ENCODE data around the gene PLEKHG7. TPM values are rescaled to one million over a fixed set of nuclear protein-coding genes. Genes with fewer than 3 reads are reported as not detected.

PLEKHG7 gene
- total RNA-seq, 1 experiment from 2014 or later: not detected

GRCh38 chr12:92756898-92757596 lies 54.3 kb downstream of the PLEKHG7 start:
- H3K4me1 ChIP-seq (ENCODE audit: control insufficient read depth in 1 of 2, insufficient read depth in 2 of 2, low read length in 2 of 2): peaks cover 0 to 10% of the 10 kb centered on the region in 2 experiments; a peak in 2 of 4 replicates
- DNase-seq (ENCODE audit: low read depth, low spot score): no peak
- no peak overlapping the region for H3K4me2 ChIP-seq (ENCODE audit: low read length)
- H3K9ac ChIP-seq (ENCODE audit: low read length): no peak overlapping the region
- no peaks in the 10 kb centered on the region for H3K36me3 ChIP-seq (ENCODE audit: control insufficient read depth in 1 of 2, insufficient read depth in 2 of 2, low read length in 2 of 2)
- no peaks in the 10 kb centered on the region for H4K20me1 ChIP-seq (ENCODE audit: insufficient read depth)
- H3K9me2 ChIP-seq (ENCODE audit: insufficient read depth): no peaks in the 10 kb centered on the region
- intact Hi-C loops (cut with micrococcal nuclease): no loop called here
- no peak overlapping the region for H3K4me3 ChIP-seq (replicated peaks in 1 of 2; ENCODE audit: low read depth in 1 of 2, low read length in 2 of 2)
- H3K27me3 ChIP-seq (ENCODE audit: insufficient read depth, low read length): no peaks in the 10 kb centered on the region
- H3K79me2 ChIP-seq (ENCODE audit: insufficient read depth, low read length): no peaks in the 10 kb centered on the region
- TF ChIP-seq REST (IDR thresholded peaks at IDR 0.05; ENCODE audit: low read depth) (no peak), ZFX (IDR thresholded peaks at IDR 0.05) (no peak), FOSL1 (IDR thresholded peaks at IDR 0.05; ENCODE audit: low read depth) (no peak), SP1 (IDR thresholded peaks at IDR 0.05; ENCODE audit: low read depth) (no peak)
- no TSS peak for BruUV-seq (replicated peaks)
- H2AFZ ChIP-seq (ENCODE audit: low read depth, low read length, poor library complexity, severe bottlenecking): no peak overlapping the region
- RAD21 ChIA-PET (ENCODE audit: low non-redundant PET in 1 of 2, low total read pairs in 2 of 2, uncharacterized antibody in 2 of 2, unreplicated experiment in 2 of 2): no interaction called here
- no peak overlapping the region for H3K27ac ChIP-seq (ENCODE audit: low read depth, low read length)
- no peak for ATAC-seq
- CTCF ChIA-PET: no interaction called here
- POLR2A ChIA-PET: interaction anchor here (0.6 kb wide), 1 partner anchor 664 kb away, joined by 5 read pairs; no protein-coding TSS in a partner anchor
- no peaks in the 10 kb centered on the region for H3K9me3 ChIP-seq (ENCODE audit: control insufficient read depth in 1 of 2, insufficient read depth in 1 of 2, low read depth in 1 of 2, low read length in 2 of 2)

GRCh38 chr12:92757597-92758121 lies 54.9 kb downstream of the PLEKHG7 start:
- POLR2A ChIA-PET: interaction anchor here (0.6 kb wide), 1 partner anchor 663 kb away, joined by 5 read pairs; no protein-coding TSS in a partner anchor
- TF ChIP-seq ZFX (IDR thresholded peaks at IDR 0.05): no peak
- no peak for TF ChIP-seq POLR2AphosphoS5 (IDR thresholded peaks at IDR 0.05; ENCODE audit: low read depth, low read length)
- TF ChIP-seq FOSL1 (IDR thresholded peaks at IDR 0.05; ENCODE audit: low read depth): no peak
- no peak for TF ChIP-seq POLR2A (IDR thresholded peaks at IDR 0.05; ENCODE audit: borderline replicate concordance, extremely low read depth, insufficient read depth, insufficient read length)
- no peak for TF ChIP-seq ATF3 (IDR thresholded peaks at IDR 0.05)
- no peak for TF ChIP-seq REST (IDR thresholded peaks at IDR 0.05; ENCODE audit: low read depth)
- TF ChIP-seq SRF (IDR thresholded peaks at IDR 0.05; ENCODE audit: low read depth): no peak
- TF ChIP-seq CEBPB (IDR thresholded peaks at IDR 0.05; ENCODE audit: low read depth): no peak
- no peak for TF ChIP-seq MAX (IDR thresholded peaks at IDR 0.05)
- TF ChIP-seq SP1 (IDR thresholded peaks at IDR 0.05; ENCODE audit: low read depth): no peak
- TF ChIP-seq ZNF274 (IDR thresholded peaks at IDR 0.05; ENCODE audit: low read depth, low read length): no peak

More at GRCh38 chr12:92757597-92758121, 54.9 kb downstream of the PLEKHG7 start:
- CTCF ChIA-PET: no interaction called here
- intact Hi-C loops (cut with micrococcal nuclease): no loop called here
- Histone ChIP-seq H3K4me2 (ENCODE audit: low read length) (no peak overlapping the region), H3K27me3 (ENCODE audit: insufficient read depth, low read length) (no peaks in the 10 kb centered on the region), H3K4me3 (replicated peaks in 1 of 2; ENCODE audit: low read depth in 1 of 2, low read length in 2 of 2) (no peak overlapping the region), H4K20me1 (ENCODE audit: insufficient read depth) (no peaks in the 10 kb centered on the region), H3K4me1 (ENCODE audit: control insufficient read depth in 1 of 2, insufficient read depth in 2 of 2, low read length in 2 of 2) (peaks cover 0 to 10% of the 10 kb centered on the region in 2 experiments; a peak in 2 of 4 replicates), H3K36me3 (ENCODE audit: control insufficient read depth in 1 of 2, insufficient read depth in 2 of 2, low read length in 2 of 2) (no peaks in the 10 kb centered on the region), H3K79me2 (ENCODE audit: insufficient read depth, low read length) (no peaks in the 10 kb centered on the region), H3K27ac (ENCODE audit: low read depth, low read length) (no peak overlapping the region), H3K9me3 (ENCODE audit: control insufficient read depth in 1 of 2, insufficient read depth in 1 of 2, low read depth in 1 of 2, low read length in 2 of 2) (no peaks in the 10 kb centered on the region), H2AFZ (ENCODE audit: low read depth, low read length, poor library complexity, severe bottlenecking) (no peak overlapping the region), H3K9me2 (ENCODE audit: insufficient read depth) (no peaks in the 10 kb centered on the region), H3K9ac (ENCODE audit: low read length) (no peak overlapping the region)
- no peak for DNase-seq (ENCODE audit: low read depth, low spot score)
- RAD21 ChIA-PET (ENCODE audit: low non-redundant PET in 1 of 2, low total read pairs in 2 of 2, uncharacterized antibody in 2 of 2, unreplicated experiment in 2 of 2): no interaction called here
- no peak for ATAC-seq
- no TSS peak for BruUV-seq (replicated peaks)

Measured in HCT116 (cell line).